Stimulated activated CD8-positive, alpha-beta memory T cell treated with anti-CD3 and anti-CD28 coated beads, Interleukin-15, amount 100 ng/mL, for 4 hours (primary cell): ENCODE measurements around the gene EIF4G3.
"Not testable (repeated sequence)": the region's sequence is repeated elsewhere in the genome, so short reads cannot be mapped to it uniquely, and the experiment has no call there.

ENCODE experiments used
- DNase-seq, 2 donors: peaks; one replicate each; pipeline ENCODE4 v3.0.0-alpha.2; 2020; ENCODE audit warnings: low read depth in 2 of 2

EIF4G3 gene

GRCh38 chr1:21152423-21153100 is 24.1 kb downstream of the EIF4G3 start:
- no peak for DNase-seq

DNA sequence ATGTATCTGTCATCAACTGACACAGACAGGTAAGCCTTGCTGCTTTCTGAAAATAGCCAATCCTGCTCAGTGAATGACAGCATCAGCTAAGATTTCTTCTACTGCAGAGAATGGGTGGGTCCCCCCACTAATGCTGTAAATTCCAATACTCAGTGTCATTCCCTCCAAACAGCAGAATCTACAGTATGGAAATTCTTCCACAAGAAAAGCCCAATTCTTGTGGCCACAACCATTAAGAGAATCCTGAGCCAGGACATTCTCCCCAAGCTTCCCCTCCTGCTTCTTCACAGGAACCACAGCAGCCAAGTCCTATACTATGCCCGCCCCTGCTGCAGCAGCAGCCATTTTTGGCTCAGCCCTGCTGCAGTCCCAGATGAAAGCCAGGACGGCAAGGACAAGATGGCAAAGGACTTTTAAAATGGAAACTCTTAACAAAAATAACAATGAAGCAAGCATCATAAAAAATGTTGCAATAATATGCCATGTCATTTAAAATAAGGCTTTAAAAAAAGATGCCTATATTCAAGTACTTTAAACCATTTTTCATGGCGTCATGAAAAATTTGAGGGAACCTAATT is 26.8 kb downstream of the EIF4G3 start:
- no peak for DNase-seq

DNA sequence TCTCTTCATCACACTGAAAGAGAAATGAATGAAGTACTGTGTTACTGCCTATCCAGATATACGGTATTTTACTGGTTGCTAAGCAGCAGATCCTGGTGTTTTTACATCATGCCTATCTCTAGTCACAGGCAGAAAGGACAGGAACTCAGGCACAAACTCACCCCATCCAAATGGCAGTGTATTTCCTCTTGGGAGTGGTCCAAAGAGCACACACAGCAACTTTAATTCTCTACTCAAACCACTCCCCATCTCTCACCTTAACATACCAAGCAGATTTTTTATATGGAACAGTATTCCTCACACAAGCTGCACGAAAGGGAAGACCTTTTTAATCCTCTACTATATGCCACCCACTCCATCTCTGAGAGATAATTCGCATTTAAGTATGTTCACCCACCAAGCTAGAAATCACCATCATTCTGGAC is 27.3 kb downstream of the EIF4G3 start:
- DNase-seq = no peak

- no peak for DNase-seq
These were observed 32.9 kb downstream of the EIF4G3 start for GRCh38 chr1:21143752-21144151.

GRCh38 chr1:21143138-21143537 is 33.6 kb downstream of the EIF4G3 start:
- DNase-seq = no peak

DNA sequence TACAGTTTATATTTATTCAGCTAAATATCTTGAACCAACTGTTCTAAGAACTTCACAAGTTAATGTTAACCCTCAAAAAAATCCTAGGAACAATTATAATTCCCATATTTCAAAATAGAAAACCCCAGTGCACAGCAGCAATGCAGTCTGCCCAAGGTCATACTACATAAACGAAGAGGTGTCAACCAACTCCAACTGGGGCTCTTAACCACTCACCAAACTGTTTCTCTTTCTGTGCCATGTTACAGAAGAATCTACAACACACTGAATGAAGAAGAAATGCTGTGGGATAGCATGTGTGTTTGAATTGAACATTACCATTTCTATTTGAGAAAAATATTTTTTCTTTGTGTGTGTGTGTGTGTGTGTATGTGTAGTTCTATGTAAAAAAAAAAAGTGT is 35.7 kb downstream of the EIF4G3 start:
- DNase-seq = no peak

GRCh38 chr1:21139601-21140000 is 37.1 kb downstream of the EIF4G3 start:
- no peak for DNase-seq

DNA sequence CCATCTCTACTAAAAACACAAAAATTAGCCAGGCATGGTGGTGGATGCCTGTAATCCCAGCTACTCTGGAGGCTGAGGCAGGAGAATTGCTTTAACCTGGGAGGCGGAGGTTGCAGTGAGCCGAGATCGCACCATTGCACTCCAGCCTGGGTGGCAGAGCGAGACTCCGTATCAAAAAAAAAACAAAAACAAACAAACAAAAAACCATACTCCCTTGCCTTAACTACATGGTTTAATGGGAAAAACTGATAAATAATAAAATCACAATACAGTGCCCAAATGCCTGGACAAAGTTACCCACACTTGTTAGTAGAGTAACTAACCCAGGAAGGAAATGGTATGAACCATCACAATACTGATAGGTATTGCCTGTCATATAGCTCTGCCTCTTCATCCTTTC is 40.4 kb downstream of the EIF4G3 start:
- DNase-seq = not testable (repeated sequence)

- DNase-seq = no peak
These were observed 45.5 kb downstream of the EIF4G3 start for GRCh38 chr1:21131200-21131599.

DNA sequence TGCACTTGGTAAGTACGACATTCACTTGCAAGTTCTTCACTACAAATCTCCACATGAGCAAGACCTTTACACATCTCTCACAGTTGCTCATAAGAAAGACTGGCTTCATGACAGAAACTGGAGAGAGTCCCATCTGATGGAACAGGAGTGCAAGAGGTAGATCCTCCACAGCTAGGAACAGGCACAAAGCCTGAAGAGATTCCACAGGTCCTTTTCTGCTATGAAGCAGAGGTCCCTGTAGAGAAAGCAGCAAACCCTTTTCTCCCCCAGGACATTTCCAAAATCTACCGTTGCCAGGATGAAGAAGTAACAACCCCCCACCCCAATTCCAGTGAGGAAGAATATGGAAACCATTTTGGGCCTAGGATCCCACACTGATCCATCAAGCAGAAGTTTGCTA is 47.3 kb downstream of the EIF4G3 start:
- no peak for DNase-seq

DNA sequence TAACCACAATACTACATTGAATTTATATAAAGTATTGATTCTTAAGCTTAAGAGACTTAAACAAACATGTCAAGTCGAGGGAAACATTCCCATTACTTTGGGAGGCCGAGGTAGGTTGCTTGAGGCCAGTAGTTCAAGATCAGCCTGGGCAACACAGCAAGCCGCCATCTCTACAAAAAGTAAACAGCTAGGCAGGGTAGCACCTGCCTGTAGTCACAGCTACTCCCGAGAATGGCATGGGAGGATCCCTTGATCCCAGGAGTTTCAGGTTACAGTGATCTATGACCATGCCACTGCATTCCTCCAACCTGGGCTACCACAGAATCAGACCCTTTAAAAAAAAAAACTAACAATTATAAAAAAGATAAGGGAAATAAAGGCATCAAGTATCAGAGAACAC is 50.4 kb downstream of the EIF4G3 start:
- DNase-seq = no peak

- DNase-seq = no peak
These were observed 51.9 kb downstream of the EIF4G3 start for GRCh38 chr1:21124846-21125245.

DNA sequence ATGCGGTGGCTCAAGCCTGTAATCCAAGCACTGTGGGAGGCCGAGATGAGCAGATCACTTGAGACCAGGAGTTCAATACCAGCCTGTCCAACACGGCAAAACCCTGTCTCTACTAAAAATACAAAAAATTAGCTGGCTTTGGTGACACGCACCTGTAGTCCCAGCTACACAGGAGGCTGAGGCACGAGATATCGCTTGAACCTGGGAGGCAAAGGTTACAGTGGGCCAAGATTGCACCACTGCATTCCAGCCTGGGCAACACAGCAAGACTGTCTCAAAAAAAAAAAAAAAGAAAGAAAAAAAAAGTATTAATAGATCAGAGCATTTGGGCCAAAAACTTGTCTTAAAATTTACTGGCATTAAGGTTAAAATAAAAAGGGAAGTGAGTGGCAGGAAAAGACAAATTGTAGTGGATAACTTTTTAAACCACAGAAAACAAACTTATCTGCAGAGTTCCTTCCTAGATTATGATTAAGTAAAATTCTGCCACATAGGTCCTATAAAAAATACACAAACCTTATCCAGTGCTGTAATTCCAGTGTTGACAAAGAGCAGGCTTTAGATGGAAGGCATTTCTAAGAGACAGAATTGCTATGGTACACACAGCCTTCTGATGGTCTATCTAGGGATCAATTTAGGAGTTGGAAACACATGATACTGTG is 53.3 kb downstream of the EIF4G3 start:
- no peak for DNase-seq

- DNase-seq = no peak
These were observed 54.8 kb downstream of the EIF4G3 start for GRCh38 chr1:21121764-21122471.

GRCh38 chr1:21118167-21118566 is 58.5 kb downstream of the EIF4G3 start:
- DNase-seq = no peak

- DNase-seq = no peak
These were observed 59.1 kb downstream of the EIF4G3 start for GRCh38 chr1:21117597-21118001.

DNA sequence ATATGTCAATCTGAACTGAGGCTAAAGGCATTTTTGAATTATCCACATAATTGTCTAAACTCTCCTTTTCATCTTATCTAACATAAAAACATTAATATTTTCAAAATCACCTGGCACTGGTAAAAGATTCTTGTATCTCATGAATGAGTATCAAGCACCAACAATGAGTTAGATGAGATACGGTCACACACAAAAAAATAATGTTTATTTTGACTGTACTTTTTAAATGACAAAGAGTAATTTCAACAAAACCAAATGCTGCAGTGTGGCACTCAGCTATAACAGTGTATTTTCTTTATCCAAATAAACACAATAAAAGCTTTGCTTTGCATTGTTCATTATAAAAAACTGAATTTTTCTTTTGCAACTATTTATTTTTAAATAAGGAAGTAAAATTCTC is 59.5 kb downstream of the EIF4G3 start:
- DNase-seq = no peak

DNA sequence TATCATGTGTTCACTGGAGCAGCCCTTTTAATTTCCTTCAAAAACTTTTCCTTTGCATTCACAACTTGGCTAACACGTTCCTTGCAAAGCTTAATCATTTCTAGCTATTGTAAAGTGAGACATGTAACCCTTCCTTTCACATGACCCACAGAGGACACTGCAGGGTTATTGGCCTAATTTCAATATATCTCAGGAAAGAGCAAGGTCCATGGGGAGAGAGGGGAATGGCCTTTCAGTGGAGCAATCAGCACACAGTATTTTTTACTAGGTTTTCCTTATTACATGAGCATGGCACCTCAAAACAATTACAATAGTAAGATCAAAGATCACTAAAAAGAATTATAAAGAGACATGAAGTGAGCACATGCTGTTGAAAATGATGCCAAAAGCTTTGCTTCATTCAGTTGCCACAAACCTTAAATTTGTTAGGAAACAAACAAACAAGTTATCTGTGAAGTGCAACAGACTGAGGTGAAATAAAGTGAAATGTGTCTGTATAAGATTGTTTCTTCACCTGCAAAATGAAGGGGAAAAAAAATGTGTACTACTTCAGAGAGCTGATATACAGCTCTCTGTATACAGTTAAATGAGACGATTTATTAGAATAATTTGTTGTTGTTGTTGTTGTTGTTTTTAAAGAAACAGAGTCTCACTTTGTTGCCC is 61.5 kb downstream of the EIF4G3 start:
- DNase-seq = no peak

- DNase-seq = no peak
These were observed 62.3 kb downstream of the EIF4G3 start for GRCh38 chr1:21114431-21114830.

GRCh38 chr1:21110163-21110562 is 66.5 kb downstream of the EIF4G3 start:
- no peak for DNase-seq

- DNase-seq = no peak
These were observed 70.0 kb downstream of the EIF4G3 start for GRCh38 chr1:21106709-21107108.

DNA sequence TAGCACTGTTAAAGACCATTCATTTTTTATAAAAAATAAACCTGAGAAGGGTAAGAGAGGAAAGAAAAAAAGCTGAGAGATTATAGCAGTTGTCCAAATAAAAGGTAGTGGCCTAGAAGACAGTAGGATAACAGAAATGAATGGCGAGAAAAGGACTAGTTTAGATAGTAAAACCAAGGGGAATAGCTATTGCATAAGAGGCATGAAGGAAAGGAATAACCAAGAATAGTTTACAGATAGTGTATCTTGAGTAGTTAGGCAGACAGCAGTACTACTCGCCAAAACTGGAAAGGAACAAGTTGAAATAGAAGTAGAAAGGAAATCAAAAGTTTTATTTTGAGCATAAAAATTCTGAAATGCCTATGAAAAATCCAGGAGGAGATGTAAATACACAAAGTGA is 70.5 kb downstream of the EIF4G3 start:
- no peak for DNase-seq
